Hematopoietic multipotent progenitor cell (in vitro differentiated cells): ENCODE results near the gene EIF5A. TPM values are rescaled to one million over a fixed set of nuclear protein-coding genes. Genes with fewer than 3 reads are reported as not detected.
A peak's percentile ranks its signal among the peaks of the same experiment; 100 is the strongest.

Experiments used
- DNase-seq, 3 donors: peaks; one replicate each; pipeline ENCODE4 v3.0.0-alpha.2; 2011 to 2015; ENCODE audit warnings: low read depth in 2 of 3, low spot score in 2 of 3
- small RNA-seq: library from RNA; depleted of rRNA; stranded (forward); fragments of <200 nt; gene quantifications from one replicate; pipeline ENCODE3, GENCODE V24; 2012
- total RNA-seq: library from RNA; depleted of rRNA; stranded (reverse); fragments of >200 nt; gene quantifications from one replicate; pipeline ENCODE4 v1.2.3, GENCODE V29; 2012

The EIF5A gene
- total RNA-seq, 1 donor, result 522 TPM

GRCh38 chr17:7352503-7352889 lies 45.1 kb downstream of the EIF5A start:
- DNase-seq, result peak in 2 of 3 donors; percentile 26

- no peak for DNase-seq
Observed at GRCh38 chr17:7352910-7353635, 45.6 kb downstream of the EIF5A start.

DNA sequence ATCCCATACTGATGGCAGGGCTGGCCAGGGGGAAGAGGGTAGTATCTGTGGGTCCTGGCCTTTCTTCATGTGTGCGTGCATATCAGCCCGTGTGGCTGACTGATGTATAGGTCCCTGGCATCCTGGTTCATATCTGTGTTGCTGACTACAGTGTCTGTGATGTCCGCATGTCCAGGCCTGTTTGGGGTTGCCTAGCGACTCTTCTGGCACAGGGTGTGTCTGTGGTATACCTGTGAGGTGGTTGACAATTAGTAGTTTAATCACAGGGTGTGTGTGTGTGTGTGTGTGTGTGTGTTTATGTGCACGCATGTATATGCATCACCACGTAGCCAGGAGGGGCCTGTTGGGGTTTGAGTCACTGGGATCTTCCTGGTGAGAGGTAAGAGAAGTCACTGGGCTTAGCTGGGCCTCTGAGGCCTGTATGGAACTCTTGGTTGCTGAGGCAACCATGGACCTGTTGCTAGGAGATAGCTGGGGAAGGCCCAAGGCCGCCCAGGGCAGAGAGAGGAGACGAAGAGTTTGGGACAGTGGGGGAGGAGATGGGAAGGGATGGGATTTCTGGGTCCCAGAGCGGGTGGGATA lies 46.9 kb downstream of the EIF5A start:
- DNase-seq, result no peak

DNA sequence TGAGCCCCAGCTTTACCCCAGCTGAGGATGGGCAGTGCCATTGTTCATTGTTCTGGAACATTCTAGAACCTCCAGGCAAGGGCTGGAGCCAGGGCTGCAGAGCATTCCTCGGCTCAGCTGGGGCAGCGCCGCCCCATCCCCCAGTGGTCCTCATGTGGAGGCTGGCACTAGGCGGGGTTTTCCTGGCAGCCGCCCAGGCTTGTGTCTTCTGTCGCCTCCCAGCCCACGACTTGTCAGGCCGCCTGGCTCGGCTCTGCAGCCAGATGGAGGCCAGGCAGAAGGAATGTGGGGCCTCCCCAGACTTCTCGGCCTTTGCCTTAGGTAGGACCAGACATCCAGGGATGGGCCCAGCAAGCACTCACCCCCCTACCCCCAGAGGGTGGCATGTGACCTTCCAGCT lies 47.6 kb downstream of the EIF5A start, which contains the start of gene TMEM95:
Gene TMEM95, plus strand, starts transcription at position 104 of the 400 bp plus-strand sequence. Its CDS starts 49 bp downstream, at position 153.
- no peak for DNase-seq

DNA sequence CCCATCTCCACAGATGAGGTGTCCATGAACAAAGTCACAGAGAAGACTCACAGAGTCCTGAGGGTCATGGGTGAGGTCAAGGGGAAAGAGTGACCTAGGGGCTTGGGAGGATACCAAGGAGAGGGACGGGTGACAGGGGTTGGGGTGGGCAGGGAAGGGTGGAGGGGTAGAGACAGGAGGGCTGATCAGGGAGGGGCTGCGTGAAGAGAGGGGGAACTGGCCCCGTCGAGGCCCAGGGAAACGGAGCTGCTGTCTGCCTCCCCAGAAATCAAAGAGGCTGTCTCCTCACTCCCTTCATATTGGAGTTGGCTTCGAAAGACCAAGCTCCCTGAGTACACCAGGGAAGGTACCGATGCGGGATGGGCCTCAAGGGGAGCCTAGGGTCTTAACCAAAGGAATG lies 48.1 kb downstream of the EIF5A start:
- no peak for DNase-seq

DNA sequence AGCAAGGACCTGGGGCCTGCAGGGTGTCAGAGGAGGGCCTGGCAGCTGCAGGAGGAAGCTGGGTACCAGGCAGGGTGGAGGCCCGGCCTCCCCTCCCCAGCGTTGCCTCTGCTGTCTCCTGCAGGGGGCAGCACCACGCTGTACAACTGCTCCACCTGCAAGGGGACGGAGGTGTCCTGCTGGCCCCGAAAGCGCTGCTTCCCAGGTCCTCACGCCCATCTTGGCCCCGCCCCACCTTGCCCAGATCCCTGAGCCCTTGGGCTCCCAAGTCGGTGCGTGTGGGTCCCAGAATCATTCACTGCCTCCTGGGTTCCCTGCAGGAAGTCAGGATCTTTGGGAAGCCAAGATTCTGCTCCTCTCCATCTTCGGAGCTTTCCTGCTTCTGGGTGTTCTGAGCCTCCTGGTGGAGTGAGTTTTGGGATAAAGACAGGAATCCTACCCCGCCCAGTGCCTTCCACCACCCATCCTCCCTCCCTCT lies 48.7 kb downstream of the EIF5A start:
- DNase-seq, result peak; percentile 65 to 89 (median 82)

GRCh38 chr17:7356756-7357155 lies 49.3 kb downstream of the EIF5A start:
- DNase-seq, result no peak

DNA sequence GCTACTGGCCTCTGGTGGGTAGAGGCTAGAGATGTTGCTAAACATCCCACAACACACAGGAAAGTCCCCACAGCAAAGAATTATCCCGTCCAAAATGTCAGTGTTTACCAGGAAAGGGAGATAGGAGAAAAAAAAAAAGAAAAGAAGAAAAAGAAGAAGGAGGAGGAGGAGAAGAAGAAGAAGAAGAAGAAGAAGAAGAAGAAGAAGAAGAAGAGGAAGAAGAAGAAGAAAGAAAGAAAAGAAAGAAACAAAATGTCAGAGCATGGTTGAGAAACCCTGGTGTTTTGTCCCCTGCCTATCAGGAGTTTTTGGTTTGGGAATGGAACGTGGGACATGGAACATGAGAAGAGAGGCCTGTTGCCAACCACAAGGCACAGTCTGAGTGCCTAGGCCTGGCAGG lies 50.0 kb downstream of the EIF5A start:
- DNase-seq, result no peak

- DNase-seq, result no peak
Observed at GRCh38 chr17:7361906-7362305, 54.5 kb downstream of the EIF5A start.

Small RNAs within 50 kb of the gene (small RNA-seq; reads per million reads assigned to genes)
- gene AC026954.2 (not detected), gene RF00019 (not detected)

Other genes starting within 250 kb of the EIF5A start
- gene CLEC10A, start 227.4 kb upstream of the EIF5A start, total RNA-seq, result under 0.01 TPM
- 0.54 TPM for gene ASGR2, start 192.8 kb upstream of the EIF5A start, total RNA-seq
- 7.3 TPM for gene ASGR1, start 128.3 kb upstream of the EIF5A start, total RNA-seq
- 26.9 TPM for gene DLG4, start 87.8 kb upstream of the EIF5A start, total RNA-seq
- 191 TPM for gene ACADVL, start 87.7 kb upstream of the EIF5A start, total RNA-seq
- gene DVL2, start 73.1 kb upstream of the EIF5A start, total RNA-seq, result 78.6 TPM
- gene PHF23, start 68.2 kb upstream of the EIF5A start, total RNA-seq, result 24.2 TPM
- 121 TPM for gene GABARAP, start 65.2 kb upstream of the EIF5A start, total RNA-seq
- gene CTDNEP1, start 55.9 kb upstream of the EIF5A start, total RNA-seq, result 62.7 TPM
- gene ELP5, start 55.4 kb upstream of the EIF5A start, total RNA-seq, result 54.7 TPM
- gene CLDN7, start 45.1 kb upstream of the EIF5A start, total RNA-seq, result 9.7 TPM
- gene SLC2A4, start 25.9 kb upstream of the EIF5A start, total RNA-seq, result 1.9 TPM
- gene YBX2, start 13.0 kb upstream of the EIF5A start, total RNA-seq, result 0.27 TPM
- gene GPS2, start 7.7 kb downstream of the EIF5A start, total RNA-seq, result 70.3 TPM
- gene NEURL4, start 21.7 kb downstream of the EIF5A start, total RNA-seq, result 37.4 TPM
- 109 TPM for gene ACAP1, start 28.9 kb downstream of the EIF5A start, total RNA-seq
- 5.1 TPM for gene KCTD11, start 44.5 kb downstream of the EIF5A start, total RNA-seq
- gene TMEM95, start 47.5 kb downstream of the EIF5A start, total RNA-seq, result not detected
- 4.3 TPM for gene TNK1, start 73.5 kb downstream of the EIF5A start, total RNA-seq
- 26.9 TPM for gene PLSCR3, start 86.9 kb downstream of the EIF5A start, total RNA-seq
- 141 TPM for gene TMEM256, start 96.5 kb downstream of the EIF5A start, total RNA-seq
- 6.7 TPM for gene NLGN2, start 100.2 kb downstream of the EIF5A start, total RNA-seq
- not detected for gene SPEM1, start 112.7 kb downstream of the EIF5A start, total RNA-seq
- gene SPEM2, start 118.0 kb downstream of the EIF5A start, total RNA-seq, result under 0.01 TPM
- gene SPEM3, start 121.2 kb downstream of the EIF5A start, total RNA-seq, result not detected
- gene TMEM102, start 127.8 kb downstream of the EIF5A start, total RNA-seq, result 17.0 TPM
- 0.54 TPM for gene FGF11, start 131.9 kb downstream of the EIF5A start, total RNA-seq
- 26.1 TPM for gene CHRNB1, start 137.4 kb downstream of the EIF5A start, total RNA-seq
- 17.8 TPM for gene ZBTB4, start 172.0 kb downstream of the EIF5A start, total RNA-seq
- gene SLC35G6, start 173.8 kb downstream of the EIF5A start, total RNA-seq, result not detected
- 234 TPM for gene POLR2A, start 176.7 kb downstream of the EIF5A start, total RNA-seq
- gene TNFSF12, start 241.4 kb downstream of the EIF5A start, total RNA-seq, result 11.0 TPM